ENCODE measurements around the gene ARAP2. TPM values are rescaled to one million over a fixed set of nuclear protein-coding genes. Genes with fewer than 3 reads are reported as not detected.

ARAP2 gene
- total RNA-seq, 1 experiment from 2014 or later, result 1.7 TPM

DNA sequence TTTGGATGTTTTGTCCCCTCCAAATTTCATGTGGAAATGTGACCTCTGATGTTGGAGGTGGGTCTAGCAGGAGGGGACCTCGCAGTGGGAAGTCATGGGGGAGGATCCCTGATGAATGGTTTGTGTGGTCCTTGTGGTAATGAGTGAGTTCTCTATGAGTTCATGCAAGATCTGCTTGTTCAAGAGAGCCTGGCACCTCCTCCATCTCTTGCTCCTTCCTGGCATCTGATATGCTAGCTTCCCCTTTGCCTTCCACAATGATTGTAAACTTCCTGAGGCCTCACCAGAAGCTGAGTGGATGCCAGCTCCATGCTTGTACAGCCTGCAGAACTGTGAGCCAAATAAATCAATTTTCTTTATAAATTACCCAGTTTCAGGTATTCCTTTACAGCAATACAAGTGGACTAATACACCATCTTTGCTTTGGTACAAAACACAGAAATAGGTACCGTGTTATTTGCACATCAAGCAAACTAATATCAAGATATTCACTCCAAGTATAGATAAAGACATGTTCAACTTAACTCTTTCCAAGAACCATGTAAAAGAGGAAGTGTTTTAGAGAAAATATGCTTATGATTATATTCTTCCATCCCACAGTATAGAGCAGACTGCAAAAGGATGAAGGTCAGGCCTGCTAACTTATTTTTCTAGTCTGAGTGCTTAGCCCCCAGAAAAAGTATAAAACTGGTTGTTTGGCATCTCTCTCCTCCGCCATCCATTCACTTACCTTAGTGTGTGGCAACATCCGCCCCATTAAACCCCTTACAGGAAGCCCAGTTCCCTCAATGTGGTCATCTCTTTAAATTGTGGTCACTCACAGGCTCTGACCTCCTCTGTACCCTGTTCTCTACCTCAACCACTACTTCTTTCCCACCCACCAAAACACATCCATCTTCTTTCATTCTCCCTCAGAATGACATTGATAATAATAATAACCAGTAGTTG, 6.7 kb downstream of the ARAP2 start:
- no peak for DNase-seq
- Histone ChIP-seq H3K27me3 (ENCODE audit: control insufficient read depth, insufficient read depth, low read length) (no peaks in the 10 kb centered on the region; the same call in 1 of the 2 replicates), H3K4me3 (ENCODE audit: insufficient read depth, low read depth, low read length) (no peak overlapping the region), H3K36me3 (replicated peaks; ENCODE audit: control insufficient read depth, insufficient read depth, low read length) (no peaks in the 10 kb centered on the region)

DNA sequence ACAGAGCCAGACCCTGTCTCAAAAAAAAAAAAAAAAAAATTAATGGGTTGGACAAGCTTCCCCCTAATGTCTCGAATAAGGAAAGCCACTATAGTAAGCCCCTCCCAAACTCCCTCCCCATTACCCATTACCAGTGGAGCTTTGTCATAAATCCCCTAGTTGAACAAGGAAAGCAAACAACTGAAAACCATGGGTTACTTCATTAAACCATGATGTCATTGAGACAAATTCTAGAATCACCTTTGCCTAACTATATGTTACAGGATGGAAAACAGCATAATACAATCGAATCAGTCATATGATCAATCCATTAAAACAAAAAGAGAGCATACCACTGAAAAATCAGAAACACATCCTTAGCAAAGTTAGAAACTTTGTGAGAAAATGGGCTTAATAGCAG, 8.2 kb downstream of the ARAP2 start:
- Histone ChIP-seq H3K36me3 (replicated peaks; ENCODE audit: control insufficient read depth, insufficient read depth, low read length) (no peaks in the 10 kb centered on the region), H3K4me3 (ENCODE audit: insufficient read depth, low read depth, low read length) (no peak overlapping the region), H3K27me3 (ENCODE audit: control insufficient read depth, insufficient read depth, low read length) (no peaks in the 10 kb centered on the region; the same call in 1 of the 2 replicates)
- DNase-seq, result no peak

DNA sequence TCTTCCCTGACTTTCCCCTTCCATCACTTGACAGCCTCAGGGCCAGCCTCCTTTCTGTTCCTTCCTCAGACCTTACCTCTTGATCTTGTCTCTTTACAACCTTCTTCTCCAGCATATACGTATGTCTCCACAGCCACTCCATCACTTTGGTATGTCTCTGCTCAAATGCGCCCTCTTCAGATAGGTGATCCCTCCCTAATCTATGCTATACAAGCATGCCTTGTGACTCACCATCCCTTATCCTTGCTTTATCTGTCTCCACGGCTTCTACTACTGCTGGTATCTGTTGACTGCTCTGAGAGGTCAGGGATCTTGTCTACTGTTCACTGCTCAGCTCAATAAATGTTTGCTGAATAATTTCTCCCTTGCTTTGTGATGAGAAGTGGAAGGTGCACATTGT, 9.0 kb downstream of the ARAP2 start:
- no peaks in the 10 kb centered on the region for H3K36me3 ChIP-seq (replicated peaks; ENCODE audit: control insufficient read depth, insufficient read depth, low read length)
- H3K4me3 ChIP-seq (ENCODE audit: insufficient read depth, low read depth, low read length), result no peak overlapping the region
- H3K27me3 ChIP-seq (ENCODE audit: control insufficient read depth, insufficient read depth, low read length), result no peaks in the 10 kb centered on the region
- DNase-seq, result peak; percentile 8

DNA sequence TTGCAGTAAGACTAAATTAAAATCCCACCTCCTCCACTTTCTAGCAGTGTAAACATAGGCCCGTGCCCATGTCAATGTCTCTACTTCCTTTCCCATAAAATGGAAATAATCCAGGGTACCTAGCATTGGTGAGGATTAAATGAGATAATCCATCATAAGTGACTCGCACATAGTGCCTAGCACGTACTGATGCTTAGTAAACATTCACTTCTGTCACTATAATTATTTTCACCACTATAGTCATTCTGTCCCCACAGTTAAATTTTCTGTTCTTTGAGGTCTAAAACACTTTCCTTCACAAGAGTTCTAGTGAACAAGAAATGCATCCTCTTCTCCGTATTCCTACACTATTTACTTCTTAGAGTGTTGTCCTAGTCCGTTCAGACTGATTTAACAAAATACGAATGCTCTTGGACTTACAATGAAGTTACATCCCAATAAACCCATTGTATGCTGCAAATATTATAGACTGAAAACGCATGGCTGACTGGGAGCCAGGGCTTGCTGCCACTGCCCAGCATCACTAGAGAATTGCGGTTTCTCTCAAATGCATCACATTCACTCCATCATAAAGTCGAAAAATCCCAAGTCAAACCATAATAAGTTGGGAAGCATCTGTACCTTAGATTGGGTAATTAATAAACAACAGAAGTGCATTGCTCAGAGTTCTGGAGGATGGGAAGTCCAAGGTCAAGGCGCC, 10.6 kb downstream of the ARAP2 start:
- no peaks in the 10 kb centered on the region for H3K36me3 ChIP-seq (replicated peaks; ENCODE audit: control insufficient read depth, insufficient read depth, low read length)
- DNase-seq, result no peak
- H3K27me3 ChIP-seq (ENCODE audit: control insufficient read depth, insufficient read depth, low read length), result no peaks in the 10 kb centered on the region
- H3K4me3 ChIP-seq (ENCODE audit: insufficient read depth, low read depth, low read length), result no peak overlapping the region

DNA sequence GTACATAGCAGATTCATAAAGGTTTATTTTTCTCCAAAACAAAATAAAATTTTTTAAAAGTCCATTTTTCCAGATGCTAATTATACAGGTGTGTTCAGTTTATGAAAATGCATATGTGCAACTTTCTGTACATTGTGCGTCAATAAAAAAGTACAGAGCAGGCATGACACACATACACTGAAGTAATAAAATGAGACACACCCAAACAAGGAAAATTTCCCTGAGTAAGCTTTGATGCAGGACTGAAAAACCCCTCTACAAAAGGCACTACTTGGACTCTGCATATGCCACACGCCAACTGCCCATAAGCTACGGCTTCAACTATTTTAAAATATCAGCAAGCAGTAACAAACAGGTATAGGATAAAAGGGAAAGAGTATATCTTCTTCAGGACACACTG, 13.8 kb downstream of the ARAP2 start:
- H3K36me3 ChIP-seq (replicated peaks; ENCODE audit: control insufficient read depth, insufficient read depth, low read length), result no peaks in the 10 kb centered on the region
- H3K4me3 ChIP-seq (ENCODE audit: insufficient read depth, low read depth, low read length), result no peak overlapping the region
- no peaks in the 10 kb centered on the region for H3K27me3 ChIP-seq (ENCODE audit: control insufficient read depth, insufficient read depth, low read length)
- DNase-seq, result no peak

DNA sequence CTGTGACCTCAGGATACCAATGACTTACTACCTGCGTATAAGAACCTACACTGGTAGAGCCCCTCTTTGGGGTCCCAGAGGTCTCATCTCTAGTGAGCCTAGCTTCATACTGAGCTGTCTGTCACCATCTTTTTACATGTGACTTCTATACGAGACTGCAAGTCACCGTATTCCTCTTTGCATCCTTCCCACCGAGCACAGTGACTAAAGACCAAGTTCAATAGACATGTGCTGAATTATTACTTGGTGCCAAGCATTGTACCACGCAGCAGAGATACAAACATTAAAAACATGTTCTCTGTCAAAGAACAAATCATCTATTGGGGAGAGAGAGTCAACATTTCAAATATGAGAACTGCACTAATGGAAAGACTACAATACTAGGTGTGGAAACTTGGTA, 16.4 kb downstream of the ARAP2 start:
- H3K4me3 ChIP-seq (ENCODE audit: insufficient read depth, low read depth, low read length), result no peak overlapping the region
- no peaks in the 10 kb centered on the region for H3K36me3 ChIP-seq (replicated peaks; ENCODE audit: control insufficient read depth, insufficient read depth, low read length)
- H3K27me3 ChIP-seq (ENCODE audit: control insufficient read depth, insufficient read depth, low read length), result no peaks in the 10 kb centered on the region
- no peak for DNase-seq

DNA sequence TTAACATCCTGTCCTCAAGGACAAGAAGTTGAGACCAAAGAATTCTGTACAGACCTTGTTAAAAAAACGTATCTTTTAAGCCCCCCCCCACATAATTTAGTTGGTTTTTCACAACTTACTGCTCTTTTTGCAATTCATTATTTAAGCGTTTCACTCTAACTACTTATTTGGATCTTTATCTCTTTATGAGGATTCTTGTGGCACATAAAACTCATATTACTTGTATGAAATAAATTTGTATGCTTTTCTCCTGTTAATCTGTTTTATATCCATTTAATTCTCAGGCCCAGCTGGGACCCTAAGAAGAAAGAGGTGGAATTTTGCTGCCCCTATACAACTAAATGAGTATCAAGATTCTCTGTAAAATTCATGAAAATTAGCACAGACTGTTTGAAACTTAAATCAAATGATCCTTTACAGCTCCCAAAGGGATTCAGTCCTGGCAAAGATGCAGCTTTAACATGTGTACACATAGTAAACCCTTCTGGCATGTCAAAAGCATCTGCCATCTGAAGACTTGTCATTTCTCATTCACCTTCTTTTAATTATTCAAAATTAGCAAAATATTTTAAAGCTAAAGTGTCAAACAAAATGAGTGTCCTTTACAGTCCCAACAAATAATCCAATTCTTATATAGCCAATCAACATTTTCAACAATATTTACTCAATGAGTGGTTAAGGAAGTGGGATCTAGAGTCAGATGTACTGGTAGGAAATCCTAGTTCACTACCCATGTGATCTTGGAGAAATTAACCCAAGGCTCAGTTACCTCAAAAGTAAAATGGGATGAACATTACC, 17.7 kb downstream of the ARAP2 start:
- H3K4me3 ChIP-seq (ENCODE audit: insufficient read depth, low read depth, low read length), result no peak overlapping the region
- H3K36me3 ChIP-seq (replicated peaks; ENCODE audit: control insufficient read depth, insufficient read depth, low read length), result no peaks in the 10 kb centered on the region
- no peaks in the 10 kb centered on the region for H3K27me3 ChIP-seq (ENCODE audit: control insufficient read depth, insufficient read depth, low read length)
- no peak for DNase-seq

DNA sequence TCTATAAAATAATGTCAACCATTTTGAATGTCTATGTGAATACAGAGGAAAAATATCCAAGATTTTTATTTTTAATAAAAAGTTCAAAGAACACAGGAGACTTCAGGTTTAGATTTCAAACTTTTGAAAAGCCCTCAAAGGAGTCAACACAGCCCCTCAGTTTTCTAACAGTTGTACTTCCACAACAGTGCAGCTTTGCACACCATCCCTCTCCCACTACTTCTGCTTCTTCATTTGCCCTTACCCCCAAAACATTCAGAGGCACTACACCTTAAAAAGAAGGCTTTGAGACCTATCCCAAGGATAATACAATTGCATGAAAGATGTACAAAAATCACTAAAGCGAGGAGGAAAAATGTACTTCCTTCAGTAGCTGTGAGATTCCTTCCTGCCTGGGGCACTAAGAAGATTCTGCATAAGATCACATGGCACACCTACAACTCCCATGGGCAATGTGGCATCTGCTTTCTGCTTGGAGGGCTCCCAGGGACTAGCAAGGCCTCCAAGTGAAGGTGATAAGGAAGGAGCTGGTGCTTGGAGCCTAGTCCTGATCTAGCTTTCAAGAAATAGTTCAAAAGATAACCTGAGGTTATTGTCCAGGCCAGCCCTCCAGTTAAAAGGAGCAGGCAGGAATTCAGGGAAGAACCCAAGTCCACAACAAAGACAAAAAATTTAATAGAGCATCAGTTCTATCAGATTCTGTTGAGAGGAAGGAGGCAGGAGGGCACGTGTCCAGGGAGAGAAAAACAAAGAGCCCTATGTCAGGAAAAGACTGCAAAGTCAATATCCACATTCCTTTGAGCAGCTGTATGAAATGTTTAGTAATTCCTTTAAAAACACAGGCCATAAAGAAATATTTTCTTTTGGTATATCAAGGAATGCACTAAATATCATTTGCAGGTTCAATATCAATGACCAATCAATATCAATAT, 19.1 kb downstream of the ARAP2 start:
- DNase-seq, result no peak
- Histone ChIP-seq H3K4me3 (ENCODE audit: insufficient read depth, low read depth, low read length) (no peak overlapping the region), H3K27me3 (ENCODE audit: control insufficient read depth, insufficient read depth, low read length) (no peaks in the 10 kb centered on the region), H3K36me3 (replicated peaks; ENCODE audit: control insufficient read depth, insufficient read depth, low read length) (no peaks in the 10 kb centered on the region)

DNA sequence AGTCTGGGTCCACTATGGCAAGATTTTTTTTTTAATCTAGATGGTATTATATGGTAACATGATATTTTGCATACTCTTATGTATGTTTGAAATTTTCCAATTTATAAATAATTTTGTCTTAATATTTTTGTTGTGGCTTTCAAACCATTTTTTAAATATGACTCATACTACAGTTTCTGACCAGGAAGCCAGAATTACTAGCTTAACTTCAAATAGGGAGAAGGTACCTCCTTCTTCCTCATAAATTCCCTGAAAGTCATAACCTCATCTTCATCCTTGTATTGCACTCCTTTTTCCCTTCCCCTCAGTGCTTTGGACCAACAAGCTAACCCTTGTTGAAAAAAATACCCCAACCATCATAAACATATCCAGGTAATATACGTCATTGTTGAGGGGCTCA, 21.6 kb downstream of the ARAP2 start:
- DNase-seq, result no peak
- H3K4me3 ChIP-seq (ENCODE audit: insufficient read depth, low read depth, low read length), result no peak overlapping the region
- H3K36me3 ChIP-seq (replicated peaks; ENCODE audit: control insufficient read depth, insufficient read depth, low read length), result no peaks in the 10 kb centered on the region
- no peaks in the 10 kb centered on the region for H3K27me3 ChIP-seq (ENCODE audit: control insufficient read depth, insufficient read depth, low read length)

DNA sequence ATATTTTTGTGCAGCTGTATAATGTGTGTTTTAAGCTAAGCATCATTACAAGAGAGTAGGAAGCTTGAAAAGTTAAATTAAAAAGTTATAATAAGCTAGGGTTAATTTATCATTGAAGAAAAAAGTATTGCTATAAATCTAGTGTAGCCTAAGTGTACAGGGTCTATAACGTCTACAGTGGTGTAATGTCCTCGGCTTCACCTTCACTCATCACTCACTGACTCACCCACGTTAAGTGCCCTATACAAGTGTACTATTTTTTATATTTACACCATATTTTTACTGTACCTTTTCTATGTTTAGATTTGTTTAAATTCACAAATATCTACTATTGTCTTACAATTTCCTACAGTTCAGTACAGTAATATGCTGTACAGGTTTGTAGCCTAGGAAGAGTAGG, 23.5 kb downstream of the ARAP2 start:
- no peak for DNase-seq
- no peaks in the 10 kb centered on the region for H3K36me3 ChIP-seq (replicated peaks; ENCODE audit: control insufficient read depth, insufficient read depth, low read length)
- no peaks in the 10 kb centered on the region for H3K27me3 ChIP-seq (ENCODE audit: control insufficient read depth, insufficient read depth, low read length)
- H3K4me3 ChIP-seq (ENCODE audit: insufficient read depth, low read depth, low read length), result no peak overlapping the region

DNA sequence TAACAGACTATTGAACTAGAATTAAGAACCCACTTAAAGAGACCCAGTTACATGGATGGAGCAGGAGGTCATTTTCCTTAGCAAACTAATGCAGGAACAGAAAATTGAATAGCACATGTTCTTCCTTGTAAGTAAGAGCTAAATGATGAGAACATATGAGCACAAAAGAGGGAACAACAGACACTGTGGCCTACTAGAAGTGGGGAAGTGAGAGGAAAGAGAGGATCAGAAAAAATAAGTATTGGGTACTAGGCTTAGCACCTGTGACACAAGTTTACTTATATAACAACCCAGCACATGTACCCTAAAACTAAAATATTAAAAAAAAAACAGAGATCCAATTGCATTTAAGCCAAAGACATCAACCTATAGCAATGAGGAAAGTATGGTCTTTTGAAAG, 26.2 kb downstream of the ARAP2 start:
- H3K4me3 ChIP-seq (ENCODE audit: insufficient read depth, low read depth, low read length), result no peak overlapping the region
- no peak for DNase-seq
- H3K27me3 ChIP-seq (ENCODE audit: control insufficient read depth, insufficient read depth, low read length), result no peaks in the 10 kb centered on the region
- H3K36me3 ChIP-seq (replicated peaks; ENCODE audit: control insufficient read depth, insufficient read depth, low read length), result no peaks in the 10 kb centered on the region

DNA sequence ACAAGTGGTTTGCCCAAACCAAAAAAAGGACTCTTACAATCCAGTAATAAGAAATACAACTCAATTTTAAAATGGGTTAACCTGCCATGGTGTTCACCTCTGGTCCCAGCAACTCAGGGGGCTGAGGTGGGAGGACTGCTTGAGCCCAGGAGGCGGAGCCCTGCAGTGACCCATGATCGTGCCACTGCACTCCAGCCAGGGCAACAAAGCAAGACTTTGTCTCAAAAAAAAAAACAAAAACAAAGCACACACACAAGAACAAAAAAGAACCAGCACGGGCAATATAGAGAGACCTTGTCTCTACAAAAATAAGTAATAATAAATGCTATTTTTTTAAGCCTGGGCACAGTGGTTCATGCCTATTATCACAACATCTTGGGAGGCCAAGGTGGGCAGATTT, 28.7 kb downstream of the ARAP2 start:
- Histone ChIP-seq H3K4me3 (ENCODE audit: insufficient read depth, low read depth, low read length) (no peak overlapping the region), H3K36me3 (replicated peaks; ENCODE audit: control insufficient read depth, insufficient read depth, low read length) (no peaks in the 10 kb centered on the region), H3K27me3 (ENCODE audit: control insufficient read depth, insufficient read depth, low read length) (no peaks in the 10 kb centered on the region)
- DNase-seq, result no peak

DNA sequence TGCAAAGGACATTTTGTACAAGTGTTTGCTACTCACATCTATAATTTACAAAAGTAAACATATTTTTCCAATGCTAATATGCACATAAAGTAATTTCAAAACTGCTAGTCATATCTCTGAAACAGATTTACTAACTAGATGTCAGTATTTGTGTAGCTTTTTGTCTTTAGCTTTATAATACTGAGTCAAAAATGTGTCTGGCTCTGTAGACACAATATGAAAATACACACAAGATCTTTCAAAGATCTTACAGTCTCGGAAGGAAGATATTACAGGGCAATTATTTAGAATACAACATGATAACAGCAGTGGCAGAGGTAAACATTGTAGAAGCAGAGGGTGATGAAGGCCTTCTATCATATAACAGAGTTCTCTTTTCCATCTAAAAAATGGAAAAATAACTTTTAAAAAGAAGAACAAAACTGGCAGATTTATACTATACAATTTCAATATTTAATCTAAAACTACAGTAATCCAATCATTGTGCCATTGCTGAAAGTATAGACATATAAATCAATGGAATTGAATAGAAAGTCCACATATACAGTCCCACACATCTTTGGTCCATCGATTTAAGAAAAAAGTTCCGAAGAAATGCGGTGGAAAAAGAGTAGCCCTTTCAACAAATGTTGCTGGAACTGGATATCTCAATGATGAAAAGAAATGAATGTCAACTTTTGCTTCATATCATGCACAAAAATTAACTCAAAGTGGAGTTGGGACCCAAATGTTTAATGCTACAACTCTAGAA, 29.4 kb downstream of the ARAP2 start:
- Histone ChIP-seq H3K4me3 (ENCODE audit: insufficient read depth, low read depth, low read length) (no peak overlapping the region), H3K27me3 (ENCODE audit: control insufficient read depth, insufficient read depth, low read length) (no peaks in the 10 kb centered on the region), H3K36me3 (replicated peaks; ENCODE audit: control insufficient read depth, insufficient read depth, low read length) (no peaks in the 10 kb centered on the region)
- DNase-seq, result no peak

All from H7 (cell line).